Embryonic facial prominence (tissue), 1 donor: ENCODE results near the gene ARHGEF28.

Experiments
- DNase-seq: peaks from one replicate; pipeline ENCODE4 v3.0.0-alpha.2; 2016; ENCODE audit errors: extremely low spot score

The ARHGEF28 gene

GRCh38 chr5:73654171-73654811, 28.3 kb downstream of the ARHGEF28 start:
- DNase-seq: no peak

- no peak for DNase-seq
Measured at GRCh38 chr5:73654819-73655318, 28.9 kb downstream of the ARHGEF28 start.

- DNase-seq: no peak
Measured at GRCh38 chr5:73655521-73656160, 29.6 kb downstream of the ARHGEF28 start.

GRCh38 chr5:73661753-73662152, 35.8 kb downstream of the ARHGEF28 start:
- DNase-seq: no peak

GRCh38 chr5:73663161-73663859, 37.3 kb downstream of the ARHGEF28 start:
- DNase-seq: no peak

GRCh38 chr5:73663860-73664240, 37.9 kb downstream of the ARHGEF28 start:
- no peak for DNase-seq

- DNase-seq: no peak
Measured at GRCh38 chr5:73664796-73665195, 38.8 kb downstream of the ARHGEF28 start.

GRCh38 chr5:73666891-73667290, 40.9 kb downstream of the ARHGEF28 start:
- no peak for DNase-seq

- DNase-seq: no peak
Measured at GRCh38 chr5:73668017-73668416, 42.0 kb downstream of the ARHGEF28 start.

GRCh38 chr5:73668486-73669111, 42.6 kb downstream of the ARHGEF28 start:
- no peak for DNase-seq

- DNase-seq: no peak
Measured at GRCh38 chr5:73670731-73671130, 44.7 kb downstream of the ARHGEF28 start.

- no peak for DNase-seq
Measured at GRCh38 chr5:73672132-73672531, 46.1 kb downstream of the ARHGEF28 start.

GRCh38 chr5:73673161-73673591, 47.2 kb downstream of the ARHGEF28 start:
- DNase-seq: no peak

- no peak for DNase-seq
Measured at GRCh38 chr5:73674669-73675004, 48.6 kb downstream of the ARHGEF28 start.

GRCh38 chr5:73678322-73678740, 52.3 kb downstream of the ARHGEF28 start:
- no peak for DNase-seq

GRCh38 chr5:73678807-73679206, 52.8 kb downstream of the ARHGEF28 start:
- no peak for DNase-seq

- no peak for DNase-seq
Measured at GRCh38 chr5:73682176-73682575, 56.2 kb downstream of the ARHGEF28 start.

- no peak for DNase-seq
Measured at GRCh38 chr5:73684691-73685090, 58.7 kb downstream of the ARHGEF28 start.

GRCh38 chr5:73686912-73687311, 60.9 kb downstream of the ARHGEF28 start:
- DNase-seq: no peak

- no peak for DNase-seq
Measured at GRCh38 chr5:73687357-73687756, 61.4 kb downstream of the ARHGEF28 start.

GRCh38 chr5:73690015-73690414, 64.0 kb downstream of the ARHGEF28 start:
- DNase-seq: no peak

GRCh38 chr5:73691302-73692080, 65.5 kb downstream of the ARHGEF28 start:
- DNase-seq: no peak
